Kasumi-1 (cell line): ENCODE measurements around the gene AP3B2.
"Not testable (repeated sequence)": the region's sequence is repeated elsewhere in the genome, so short reads cannot be mapped to it uniquely, and the experiment has no call there.

Source experiments
- DNase-seq, 2 experiments: peaks; one replicate each; lab custom pipeline; 2025; lab: John Stamatoyannopoulos, UW

AP3B2 gene

GRCh38 chr15:82709421-82710207 lies at the start of gene AP3B2:
Gene AP3B2, minus strand, starts transcription at chr15:82709875. Its CDS starts 169 bp downstream, at chr15:82709706.
- DNase-seq: peak; percentile 23 to 61

- peak; percentile 25 to 49 for DNase-seq
These were observed 41.6 kb upstream of the AP3B2 start for GRCh38 chr15:82751308-82751707.

- no peak for DNase-seq
These were observed 41.1 kb upstream of the AP3B2 start for GRCh38 chr15:82750831-82751180.

- DNase-seq: peak; percentile 95 to 97
These were observed 40.5 kb upstream of the AP3B2 start for GRCh38 chr15:82749951-82750830.

GRCh38 chr15:82748315-82748714 lies 38.6 kb upstream of the AP3B2 start:
- no peak for DNase-seq

GRCh38 chr15:82743810-82744209 lies 34.1 kb upstream of the AP3B2 start:
- DNase-seq: no peak

- DNase-seq: no peak
These were observed 32.5 kb upstream of the AP3B2 start for GRCh38 chr15:82742134-82742533.

GRCh38 chr15:82739086-82739485 lies 29.4 kb upstream of the AP3B2 start:
- DNase-seq: no peak

- DNase-seq: no peak
These were observed 28.3 kb upstream of the AP3B2 start for GRCh38 chr15:82737975-82738374.

GRCh38 chr15:82731527-82731926 lies 21.9 kb upstream of the AP3B2 start:
- no peak for DNase-seq

- DNase-seq: no peak
These were observed 20.4 kb upstream of the AP3B2 start for GRCh38 chr15:82730022-82730530.

- no peak for DNase-seq
These were observed 17.1 kb upstream of the AP3B2 start for GRCh38 chr15:82726816-82727215.

- DNase-seq: no peak
These were observed 5.3 kb upstream of the AP3B2 start for GRCh38 chr15:82715003-82715402.

GRCh38 chr15:82714016-82714415 lies 4.3 kb upstream of the AP3B2 start:
- no peak for DNase-seq

- DNase-seq: no peak
These were observed 2.4 kb upstream of the AP3B2 start for GRCh38 chr15:82712036-82712435.

- no peak for DNase-seq
These were observed 1.3 kb upstream of the AP3B2 start for GRCh38 chr15:82710926-82711490.

- no peak for DNase-seq
These were observed 507 bp upstream of the AP3B2 start for GRCh38 chr15:82710208-82710555.

GRCh38 chr15:82709081-82709420 lies 624 bp downstream of the AP3B2 start:
- no peak for DNase-seq

GRCh38 chr15:82705856-82706255 lies 3.8 kb downstream of the AP3B2 start:
- not testable (repeated sequence) for DNase-seq

- no peak for DNase-seq
These were observed 9.9 kb downstream of the AP3B2 start for GRCh38 chr15:82699726-82700125.

- no peak for DNase-seq
These were observed 10.8 kb downstream of the AP3B2 start for GRCh38 chr15:82698711-82699345.

GRCh38 chr15:82697735-82698407 lies 11.8 kb downstream of the AP3B2 start:
- no peak for DNase-seq
